Astrocyte (in vitro differentiated cells and primary cell): ENCODE results near the gene LRRIQ1. TPM values are rescaled to one million over a fixed set of nuclear protein-coding genes. Genes with fewer than 3 reads are reported as not detected.

Experiments used
- DNase-seq: peaks from one replicate; pipeline ENCODE4 v3.0.0-alpha.2; 2010; ENCODE audit warnings: low read depth
- FAIRE-seq: peaks from 2 replicates; lab custom pipeline; 2011; peaks lifted over from hg19 to GRCh38; lab: Jason Lieb, UNC
- H2AFZ ChIP-seq: 2 replicates; pipeline ENCODE4 v1.6.0; 2012; ENCODE audit warnings: low read depth, low read length, inconsistent platforms
- H3K27ac ChIP-seq: 2 replicates; pipeline ENCODE4 v1.5.1; 2011; ENCODE audit warnings: low read depth, low read length, inconsistent platforms
- H3K27me3 ChIP-seq: 2 replicates; pipeline ENCODE4 v1.6.0; 2011; ENCODE audit warnings: low read length, inconsistent platforms; ENCODE audit not compliant: insufficient read depth
- H3K36me3 ChIP-seq: 2 replicates; pipeline ENCODE4 v1.5.1; 2011; ENCODE audit warnings: low read length, inconsistent platforms; ENCODE audit not compliant: insufficient read depth
- H3K4me1 ChIP-seq: 2 replicates; pipeline ENCODE4 v1.5.1; 2011; ENCODE audit warnings: low read length, inconsistent platforms; ENCODE audit not compliant: insufficient read depth
- H3K4me2 ChIP-seq: 2 replicates; pipeline ENCODE4 v1.6.0; 2012; ENCODE audit warnings: low read length, inconsistent platforms
- H3K4me3 ChIP-seq: 2 replicates; pipeline ENCODE4 v1.5.1; 2011; ENCODE audit warnings: low read depth, mild to moderate bottlenecking, low read length, inconsistent platforms; ENCODE audit not compliant: insufficient read depth
- H3K79me2 ChIP-seq: 2 replicates; pipeline ENCODE4 v1.6.0; 2012; ENCODE audit warnings: mild to moderate bottlenecking, low read length, inconsistent platforms; ENCODE audit not compliant: insufficient read depth
- H3K9ac ChIP-seq: 2 replicates; pipeline ENCODE4 v1.6.0; 2012; ENCODE audit warnings: mild to moderate bottlenecking, low read length, inconsistent platforms
- H3K9me3 ChIP-seq: 2 replicates; pipeline ENCODE4 v1.5.1; 2012; ENCODE audit warnings: low read depth, mild to moderate bottlenecking, low read length, inconsistent platforms; ENCODE audit not compliant: insufficient read depth
- H4K20me1 ChIP-seq: 2 replicates; pipeline ENCODE4 v1.6.0; 2012; ENCODE audit warnings: low read length, inconsistent platforms; ENCODE audit not compliant: insufficient read depth
- H3K27ac Mint-ChIP-seq: one replicate; pipeline ENCODE4 v1.8.0; 2021; ENCODE audit warnings: mild to moderate bottlenecking, mixed read lengths; ENCODE audit not compliant: unreplicated experiment
- H3K27me3 Mint-ChIP-seq: one replicate; pipeline ENCODE4 v1.8.0; 2021; ENCODE audit warnings: low read depth, mixed read lengths; ENCODE audit not compliant: unreplicated experiment
- H3K36me3 Mint-ChIP-seq: one replicate; pipeline ENCODE4 v1.8.0; 2021; ENCODE audit warnings: low read depth, mixed read lengths; ENCODE audit not compliant: unreplicated experiment
- H3K4me1 Mint-ChIP-seq: one replicate; pipeline ENCODE4 v1.8.0; 2021; ENCODE audit warnings: low read depth, mixed read lengths; ENCODE audit not compliant: unreplicated experiment
- H3K4me3 Mint-ChIP-seq: one replicate; pipeline ENCODE4 v1.8.0; 2021; ENCODE audit warnings: mild to moderate bottlenecking, moderate library complexity, mixed read lengths; ENCODE audit not compliant: unreplicated experiment
- H3K9me3 Mint-ChIP-seq: one replicate; pipeline ENCODE4 v1.8.0; 2021; ENCODE audit warnings: mild to moderate bottlenecking, mixed read lengths; ENCODE audit not compliant: unreplicated experiment
- EZH2 ChIP-seq: IDR thresholded peaks from 2 replicates; pipeline ENCODE4 v1.6.1; 2012; ENCODE audit warnings: mild to moderate bottlenecking, low read length, inconsistent platforms; ENCODE audit not compliant: insufficient read depth
- total RNA-seq: library from RNA; stranded (reverse); gene quantifications from 2 replicates; pipeline ENCODE4 v1.2.1, GENCODE V29; 2021
- TF ChIP-seq, protein P1 (sequence below): IDR thresholded peaks from 2 replicates; pipeline ENCODE4 v1.5.1; 2011; ENCODE audit warnings: low read depth, mild to moderate bottlenecking, inconsistent platforms, low read length, moderate library complexity; ENCODE audit not compliant: insufficient read depth

LRRIQ1 gene
- total RNA-seq, 1 donor from 2014 or later = 1.9 TPM

DNA sequence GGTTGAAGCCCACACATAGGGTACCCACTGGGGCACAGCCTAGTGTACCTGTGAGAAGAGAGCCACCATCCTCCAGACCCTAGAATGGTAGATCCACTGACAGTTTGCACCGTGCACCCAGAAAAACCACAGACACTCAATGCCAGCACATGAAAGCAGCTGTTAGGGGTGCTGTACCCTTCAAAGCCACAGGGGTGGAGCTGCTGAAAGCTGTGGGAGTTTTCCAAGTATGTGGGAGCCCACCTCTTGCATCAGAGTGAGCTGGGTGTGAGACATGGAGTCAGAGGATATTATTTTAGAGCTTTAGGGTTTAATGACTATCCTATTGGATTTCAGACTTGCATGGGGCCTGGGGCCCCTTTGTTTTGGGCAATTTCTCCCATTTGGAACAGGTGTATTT, 30.5 kb upstream of the LRRIQ1 start:
- no peak for TF ChIP-seq EZH2
- TF ChIP-seq, protein P1, sequence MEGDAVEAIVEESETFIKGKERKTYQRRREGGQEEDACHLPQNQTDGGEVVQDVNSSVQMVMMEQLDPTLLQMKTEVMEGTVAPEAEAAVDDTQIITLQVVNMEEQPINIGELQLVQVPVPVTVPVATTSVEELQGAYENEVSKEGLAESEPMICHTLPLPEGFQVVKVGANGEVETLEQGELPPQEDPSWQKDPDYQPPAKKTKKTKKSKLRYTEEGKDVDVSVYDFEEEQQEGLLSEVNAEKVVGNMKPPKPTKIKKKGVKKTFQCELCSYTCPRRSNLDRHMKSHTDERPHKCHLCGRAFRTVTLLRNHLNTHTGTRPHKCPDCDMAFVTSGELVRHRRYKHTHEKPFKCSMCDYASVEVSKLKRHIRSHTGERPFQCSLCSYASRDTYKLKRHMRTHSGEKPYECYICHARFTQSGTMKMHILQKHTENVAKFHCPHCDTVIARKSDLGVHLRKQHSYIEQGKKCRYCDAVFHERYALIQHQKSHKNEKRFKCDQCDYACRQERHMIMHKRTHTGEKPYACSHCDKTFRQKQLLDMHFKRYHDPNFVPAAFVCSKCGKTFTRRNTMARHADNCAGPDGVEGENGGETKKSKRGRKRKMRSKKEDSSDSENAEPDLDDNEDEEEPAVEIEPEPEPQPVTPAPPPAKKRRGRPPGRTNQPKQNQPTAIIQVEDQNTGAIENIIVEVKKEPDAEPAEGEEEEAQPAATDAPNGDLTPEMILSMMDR = no peak
- no peaks in the 10 kb centered on the region for H3K27me3 Mint-ChIP-seq
- Histone ChIP-seq H3K9me3 (no peaks in the 10 kb centered on the region), H3K27ac (no peak overlapping the region), H4K20me1 (no peaks in the 10 kb centered on the region), H3K4me2 (no peak overlapping the region), H3K4me1 (no peaks in the 10 kb centered on the region), H3K36me3 (no peaks in the 10 kb centered on the region), H3K4me3 (no peak overlapping the region), H3K79me2 (no peaks in the 10 kb centered on the region), H3K9ac (no peak overlapping the region), H3K27me3 (no peaks in the 10 kb centered on the region), H2AFZ (no peak overlapping the region)
- no peak overlapping the region for H3K27ac Mint-ChIP-seq
- peaks cover 1% of the 10 kb centered on the region for H3K9me3 Mint-ChIP-seq
- FAIRE-seq (no peak), DNase-seq (no peak)
- H3K4me1 Mint-ChIP-seq = no peaks in the 10 kb centered on the region
- H3K36me3 Mint-ChIP-seq = no peaks in the 10 kb centered on the region
- H3K4me3 Mint-ChIP-seq = no peak overlapping the region

DNA sequence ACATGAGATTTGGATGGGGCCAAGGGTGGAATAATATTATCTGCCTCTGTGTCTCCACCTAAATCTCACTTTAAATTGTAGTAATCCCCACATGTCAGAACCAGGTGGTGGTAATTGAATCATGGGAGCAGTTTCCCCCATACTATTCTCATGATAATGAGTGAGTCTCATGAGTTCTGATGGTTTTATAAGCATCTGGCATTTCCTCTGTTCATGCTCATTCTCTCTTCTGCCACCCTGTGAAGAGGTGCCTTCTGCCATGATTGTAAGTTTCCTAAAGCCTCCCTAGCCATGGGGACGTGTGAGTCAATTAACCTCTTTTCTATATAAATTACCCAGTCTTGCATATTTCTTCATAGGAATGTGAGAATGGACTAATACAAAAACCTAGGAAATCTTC, 29.9 kb upstream of the LRRIQ1 start:
- no peaks in the 10 kb centered on the region for H3K36me3 Mint-ChIP-seq
- Histone ChIP-seq H3K9ac (no peak overlapping the region), H3K27me3 (no peaks in the 10 kb centered on the region), H3K4me1 (no peaks in the 10 kb centered on the region), H3K27ac (no peak overlapping the region), H3K79me2 (no peaks in the 10 kb centered on the region), H3K9me3 (no peaks in the 10 kb centered on the region), H3K4me3 (no peak overlapping the region), H2AFZ (no peak overlapping the region), H3K36me3 (no peaks in the 10 kb centered on the region), H3K4me2 (no peak overlapping the region), H4K20me1 (no peaks in the 10 kb centered on the region)
- no peaks in the 10 kb centered on the region for H3K27me3 Mint-ChIP-seq
- no peaks in the 10 kb centered on the region for H3K4me1 Mint-ChIP-seq
- no peak for TF ChIP-seq EZH2
- TF ChIP-seq, protein P1 = no peak
- DNase-seq (no peak), FAIRE-seq (no peak)
- H3K4me3 Mint-ChIP-seq = no peak overlapping the region
- no peak overlapping the region for H3K27ac Mint-ChIP-seq
- H3K9me3 Mint-ChIP-seq = peaks cover 1% of the 10 kb centered on the region

DNA sequence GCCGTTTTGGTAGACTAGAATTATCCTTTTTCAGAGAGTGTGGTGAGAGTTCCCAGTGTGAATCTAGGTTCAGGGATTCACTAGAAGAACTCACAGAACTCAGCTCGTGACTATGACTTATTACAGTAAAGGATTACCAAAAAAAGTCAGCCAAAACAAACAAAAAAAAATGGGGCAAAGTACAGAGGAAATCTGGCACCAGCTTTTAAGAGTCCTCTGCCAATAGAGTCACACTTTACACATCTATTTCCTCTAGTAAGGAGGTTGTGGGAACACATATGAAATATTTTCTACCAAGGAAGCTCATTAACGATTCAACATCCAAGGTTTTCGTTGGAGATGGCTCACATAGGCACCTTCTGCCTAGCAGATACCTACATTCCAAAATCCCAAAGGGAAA, 28.3 kb upstream of the LRRIQ1 start:
- Mint-ChIP-seq H3K4me3 (no peak overlapping the region), H3K9me3 (peaks cover under 1% of the 10 kb centered on the region), H3K27me3 (no peaks in the 10 kb centered on the region), H3K27ac (no peak overlapping the region), H3K4me1 (no peaks in the 10 kb centered on the region), H3K36me3 (no peaks in the 10 kb centered on the region)
- DNase-seq = no peak
- H3K27ac ChIP-seq = no peak overlapping the region
- no peak overlapping the region for H3K9ac ChIP-seq
- H3K4me1 ChIP-seq = no peaks in the 10 kb centered on the region
- no peak overlapping the region for H2AFZ ChIP-seq
- H3K4me3 ChIP-seq = no peak overlapping the region
- no peaks in the 10 kb centered on the region for H4K20me1 ChIP-seq
- TF ChIP-seq, protein P1 = no peak
- no peak for TF ChIP-seq EZH2
- no peaks in the 10 kb centered on the region for H3K36me3 ChIP-seq
- FAIRE-seq = no peak
- H3K79me2 ChIP-seq = no peaks in the 10 kb centered on the region
- no peak overlapping the region for H3K4me2 ChIP-seq
- no peaks in the 10 kb centered on the region for H3K27me3 ChIP-seq
- no peaks in the 10 kb centered on the region for H3K9me3 ChIP-seq
